Endothelial cell (in vitro differentiated cells): ENCODE measurements around the gene OR6J1. TPM values are rescaled to one million over a fixed set of nuclear protein-coding genes. Genes with fewer than 3 reads are reported as not detected.

Source experiments
- DNase-seq: peaks from one replicate; pipeline ENCODE4 v3.0.0; 2021; ENCODE audit warnings: low spot score
- H3K27ac Mint-ChIP-seq: one replicate; pipeline ENCODE4 v1.8.0; 2021; ENCODE audit warnings: mixed read lengths, inconsistent platforms; ENCODE audit not compliant: unreplicated experiment
- H3K27me3 Mint-ChIP-seq: one replicate; pipeline ENCODE4 v1.8.0; 2021; ENCODE audit warnings: mild to moderate bottlenecking, moderate library complexity, mixed read lengths, inconsistent platforms; ENCODE audit not compliant: unreplicated experiment
- H3K36me3 Mint-ChIP-seq: one replicate; pipeline ENCODE4 v1.8.0; 2021; ENCODE audit warnings: mild to moderate bottlenecking, low read depth, mixed read lengths, inconsistent platforms; ENCODE audit not compliant: unreplicated experiment
- H3K4me1 Mint-ChIP-seq: one replicate; pipeline ENCODE4 v1.8.0; 2021; ENCODE audit warnings: mild to moderate bottlenecking, mixed read lengths, inconsistent platforms; ENCODE audit not compliant: unreplicated experiment
- H3K4me3 Mint-ChIP-seq: one replicate; pipeline ENCODE4 v1.8.0; 2021; ENCODE audit warnings: mild to moderate bottlenecking, mixed read lengths, inconsistent platforms; ENCODE audit not compliant: unreplicated experiment
- H3K9me3 Mint-ChIP-seq: one replicate; pipeline ENCODE4 v1.8.0; 2021; ENCODE audit warnings: mixed read lengths, inconsistent platforms; ENCODE audit not compliant: unreplicated experiment
- total RNA-seq: library from RNA; stranded (reverse); fragmentation: NEBNext Ultra II Directional; extraction: Animal tissue kit (Norgen Biotek cat#: 25700); gene quantifications from one replicate; pipeline ENCODE4 v1.2.1, GENCODE V29; 2021; ENCODE audit not compliant: unreplicated experiment
- TF ChIP-seq, protein P1 (sequence below): fragments of 200-600 bp; sonication (generic); IDR thresholded peaks from one replicate; pipeline ENCODE4 v1.5.0; 2021; ENCODE audit warnings: antibody characterized with exemption; ENCODE audit not compliant: unreplicated experiment

OR6J1 gene
- total RNA-seq, 1 donor from 2014 or later = not detected

DNA sequence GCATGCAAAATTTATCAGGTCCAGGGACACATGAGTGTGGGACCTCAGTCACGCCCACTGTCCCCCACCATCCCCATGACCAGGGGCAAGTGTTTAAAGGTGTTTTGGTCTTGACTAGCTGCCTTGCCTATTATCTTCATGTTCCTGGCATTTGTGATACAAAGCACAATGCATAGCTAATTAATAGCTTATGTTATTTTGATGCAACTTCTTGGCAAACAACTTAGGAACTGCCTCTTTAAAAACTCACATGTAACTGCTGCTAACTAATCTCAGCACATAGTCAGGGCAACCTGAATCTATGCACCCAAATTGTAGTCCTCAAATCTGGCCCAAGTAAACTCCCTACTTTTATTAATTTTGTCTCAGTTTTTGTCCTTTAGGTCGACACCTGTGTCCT, 7.4 kb upstream of the OR6J1 start:
- H3K9me3 Mint-ChIP-seq = no peaks in the 10 kb centered on the region
- H3K27ac Mint-ChIP-seq = no peak overlapping the region
- TF ChIP-seq, protein P1, sequence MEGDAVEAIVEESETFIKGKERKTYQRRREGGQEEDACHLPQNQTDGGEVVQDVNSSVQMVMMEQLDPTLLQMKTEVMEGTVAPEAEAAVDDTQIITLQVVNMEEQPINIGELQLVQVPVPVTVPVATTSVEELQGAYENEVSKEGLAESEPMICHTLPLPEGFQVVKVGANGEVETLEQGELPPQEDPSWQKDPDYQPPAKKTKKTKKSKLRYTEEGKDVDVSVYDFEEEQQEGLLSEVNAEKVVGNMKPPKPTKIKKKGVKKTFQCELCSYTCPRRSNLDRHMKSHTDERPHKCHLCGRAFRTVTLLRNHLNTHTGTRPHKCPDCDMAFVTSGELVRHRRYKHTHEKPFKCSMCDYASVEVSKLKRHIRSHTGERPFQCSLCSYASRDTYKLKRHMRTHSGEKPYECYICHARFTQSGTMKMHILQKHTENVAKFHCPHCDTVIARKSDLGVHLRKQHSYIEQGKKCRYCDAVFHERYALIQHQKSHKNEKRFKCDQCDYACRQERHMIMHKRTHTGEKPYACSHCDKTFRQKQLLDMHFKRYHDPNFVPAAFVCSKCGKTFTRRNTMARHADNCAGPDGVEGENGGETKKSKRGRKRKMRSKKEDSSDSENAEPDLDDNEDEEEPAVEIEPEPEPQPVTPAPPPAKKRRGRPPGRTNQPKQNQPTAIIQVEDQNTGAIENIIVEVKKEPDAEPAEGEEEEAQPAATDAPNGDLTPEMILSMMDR = no peak
- H3K36me3 Mint-ChIP-seq = no peaks in the 10 kb centered on the region
- peaks cover 4% of the 10 kb centered on the region for H3K4me1 Mint-ChIP-seq
- DNase-seq = no peak
- H3K4me3 Mint-ChIP-seq = no peak overlapping the region
- no peaks in the 10 kb centered on the region for H3K27me3 Mint-ChIP-seq

DNA sequence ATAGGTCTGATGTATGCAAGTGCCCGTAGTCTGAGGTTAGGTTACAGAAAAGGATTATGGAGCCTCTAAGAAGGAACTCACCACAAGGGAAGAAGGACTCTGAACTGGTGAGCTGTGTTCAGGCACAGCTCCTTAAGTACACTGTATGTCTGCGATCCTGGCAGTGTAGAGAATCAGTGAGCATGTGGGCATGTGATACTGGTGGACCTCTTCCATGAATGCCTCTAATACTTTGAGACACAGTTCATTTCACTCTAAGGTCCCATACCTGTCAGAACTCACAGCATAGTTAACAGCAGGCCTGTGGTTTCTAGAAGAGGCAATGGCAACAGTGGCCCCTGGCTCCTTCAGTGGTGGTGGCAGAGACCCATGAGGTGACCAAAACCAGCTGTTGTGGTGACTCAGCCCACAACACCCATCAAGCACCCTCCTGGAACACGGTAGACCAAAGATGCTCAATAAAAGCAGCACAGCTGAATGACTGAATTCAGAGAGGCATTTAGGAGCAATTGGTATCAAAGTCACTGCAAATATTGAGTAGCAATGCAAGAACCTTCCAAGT, 6.9 kb upstream of the OR6J1 start:
- no peaks in the 10 kb centered on the region for H3K36me3 Mint-ChIP-seq
- no peaks in the 10 kb centered on the region for H3K9me3 Mint-ChIP-seq
- no peaks in the 10 kb centered on the region for H3K27me3 Mint-ChIP-seq
- TF ChIP-seq, protein P1 = no peak
- no peak overlapping the region for H3K4me3 Mint-ChIP-seq
- H3K27ac Mint-ChIP-seq = no peak overlapping the region
- no peak for DNase-seq
- H3K4me1 Mint-ChIP-seq = no peaks in the 10 kb centered on the region

DNA sequence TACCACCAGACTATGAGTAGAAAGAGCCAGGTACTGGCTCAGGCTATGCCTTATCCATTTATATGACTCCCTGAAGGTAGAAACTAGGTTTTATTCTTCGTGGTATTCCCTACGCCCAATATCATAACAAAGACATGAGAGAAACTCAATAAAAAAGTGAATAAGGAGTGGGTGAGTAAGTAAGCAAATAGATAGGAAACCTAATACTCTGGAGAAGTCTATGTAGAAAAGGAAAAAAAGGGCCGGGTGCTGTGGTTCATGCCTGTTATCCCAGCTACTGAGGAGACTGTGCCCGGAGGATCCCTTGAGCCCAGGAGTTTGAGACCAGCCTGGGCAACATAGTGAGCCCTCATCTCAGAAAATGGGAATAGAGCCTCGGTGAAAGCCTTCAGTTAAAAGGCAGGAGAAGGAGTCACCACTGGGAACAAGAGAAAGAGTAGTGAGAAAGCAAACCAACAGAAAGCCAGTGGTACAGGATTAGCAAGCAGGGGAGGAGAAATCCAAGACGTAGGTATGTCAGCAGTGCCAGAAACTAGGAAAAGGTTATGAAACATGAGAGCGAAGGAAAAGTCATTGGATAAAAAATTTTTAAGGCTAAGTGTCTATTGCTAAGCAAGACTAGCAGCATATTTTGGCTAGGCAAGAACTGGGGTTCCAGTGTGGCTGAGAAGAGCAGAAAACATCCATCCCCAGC, 6.0 kb upstream of the OR6J1 start:
- no peaks in the 10 kb centered on the region for H3K27me3 Mint-ChIP-seq
- no peak overlapping the region for H3K4me3 Mint-ChIP-seq
- TF ChIP-seq, protein P1 = no peak
- H3K4me1 Mint-ChIP-seq = no peaks in the 10 kb centered on the region
- H3K36me3 Mint-ChIP-seq = no peaks in the 10 kb centered on the region
- DNase-seq = no peak
- no peak overlapping the region for H3K27ac Mint-ChIP-seq
- no peaks in the 10 kb centered on the region for H3K9me3 Mint-ChIP-seq

DNA sequence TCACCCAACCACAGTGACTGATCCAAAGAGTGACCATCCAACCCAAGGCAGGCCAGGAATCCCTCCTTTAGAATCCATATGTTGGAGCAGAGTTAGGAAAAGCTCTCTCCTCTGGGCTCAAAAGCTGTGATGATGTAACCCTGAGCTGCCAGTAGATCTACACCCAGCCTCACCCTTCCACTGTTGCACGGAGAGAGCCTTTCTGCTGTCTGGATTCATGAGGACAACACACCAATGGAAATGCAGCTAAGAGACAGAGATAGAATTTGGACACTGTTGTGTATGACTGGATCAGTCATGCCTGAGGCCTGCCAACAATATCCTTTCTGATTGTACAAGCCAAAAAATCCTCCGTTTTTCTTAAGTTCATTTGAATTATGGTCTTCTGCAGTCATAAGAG, 4.4 kb upstream of the OR6J1 start:
- H3K27me3 Mint-ChIP-seq = no peaks in the 10 kb centered on the region
- no peak overlapping the region for H3K27ac Mint-ChIP-seq
- no peak overlapping the region for H3K4me3 Mint-ChIP-seq
- DNase-seq = no peak
- no peaks in the 10 kb centered on the region for H3K9me3 Mint-ChIP-seq
- no peaks in the 10 kb centered on the region for H3K4me1 Mint-ChIP-seq
- TF ChIP-seq, protein P1 = no peak
- peaks cover 5% of the 10 kb centered on the region for H3K36me3 Mint-ChIP-seq

DNA sequence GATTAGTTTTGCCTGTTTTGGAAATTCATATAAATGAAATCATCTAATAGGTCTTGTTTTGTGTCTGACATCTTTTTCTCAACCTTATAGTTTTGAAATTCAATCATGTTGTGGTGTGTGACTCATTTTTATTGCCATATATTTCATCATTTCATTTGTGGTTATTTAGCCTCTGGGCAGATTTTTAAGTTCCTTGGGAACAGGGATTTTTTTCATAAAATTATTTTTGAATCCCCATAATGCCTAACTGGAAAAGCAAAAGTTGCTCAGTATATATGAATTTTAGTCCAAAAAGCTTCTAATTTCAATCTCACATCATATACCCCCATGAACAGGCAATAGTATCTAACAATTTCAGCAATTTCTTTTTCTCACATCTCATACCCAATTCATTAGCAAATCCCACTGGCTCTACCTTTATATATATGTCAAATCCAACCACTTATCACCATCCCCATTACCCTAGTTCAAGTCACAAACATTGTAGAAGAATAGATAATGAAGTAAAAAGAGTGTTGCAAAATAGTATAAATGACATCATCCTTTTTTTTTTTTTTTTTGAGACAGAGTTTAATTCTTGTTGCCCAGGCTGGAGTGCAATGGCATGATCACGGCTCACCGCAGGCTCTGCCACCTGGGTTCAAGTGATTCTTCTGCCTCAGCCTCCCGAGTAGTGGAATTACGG, 2.6 kb upstream of the OR6J1 start:
- TF ChIP-seq, protein P1 = no peak
- H3K27me3 Mint-ChIP-seq = no peaks in the 10 kb centered on the region
- H3K27ac Mint-ChIP-seq = no peak overlapping the region
- H3K4me1 Mint-ChIP-seq = no peaks in the 10 kb centered on the region
- no peak overlapping the region for H3K4me3 Mint-ChIP-seq
- no peaks in the 10 kb centered on the region for H3K9me3 Mint-ChIP-seq
- H3K36me3 Mint-ChIP-seq = peaks cover 5% of the 10 kb centered on the region
- no peak for DNase-seq
